H1 (cell line): ENCODE data around the gene UBE2D2. TPM values are rescaled to one million over a fixed set of nuclear protein-coding genes. Genes with fewer than 3 reads are reported as not detected.

Experiments
- CTCF ChIA-PET: fragments of 300-600 bp; sonication (Branson Sonifier 250); formaldehyde crosslinking; loops from one replicate; lab custom pipeline; 2021; ENCODE audit not compliant: partially characterized antibody; lab: Charles Lee
- POLR2A ChIA-PET: fragments of 300-600 bp; sonication (Branson Sonifier 250); formaldehyde crosslinking; loops from one replicate; lab custom pipeline; 2021; ENCODE audit warnings: inconsistent platforms; ENCODE audit not compliant: partially characterized antibody; lab: Charles Lee
- DNase-seq, 2 experiments: peaks; one replicate each; pipeline versions ENCODE4 v3.0.0 to v3.0.0-alpha.2; 2010 to 2022; ENCODE audit warnings: low spot score in 2 of 2, low read depth in 1 of 2, mixed read lengths in 1 of 2
- FAIRE-seq: peaks from 2 replicates; lab custom pipeline; 2011; peaks lifted over from hg19 to GRCh38; lab: Jason Lieb, UNC
- H2AFZ ChIP-seq: 2 replicates; pipeline ENCODE4 v1.8.1; 2012; ENCODE audit warnings: low read length, inconsistent platforms
- H2AK5ac ChIP-seq: 2 replicates; pipeline ENCODE4 v1.6.1; 2013; ENCODE audit warnings: low read depth, low read length
- H2BK120ac ChIP-seq: replicated peaks from 2 replicates; pipeline ENCODE3; 2013; ENCODE audit warnings: low read depth, low read length, inconsistent platforms
- H2BK12ac ChIP-seq: 2 replicates; pipeline ENCODE4 v1.6.1; 2013; ENCODE audit warnings: low read depth, low read length
- H2BK15ac ChIP-seq: 2 replicates; pipeline ENCODE4 v1.6.1; 2013; ENCODE audit warnings: low read length
- H2BK20ac ChIP-seq: 2 replicates; pipeline ENCODE4 v1.6.1; 2013; ENCODE audit warnings: low read length
- H2BK5ac ChIP-seq: 2 replicates; pipeline ENCODE4 v1.6.1; 2013; ENCODE audit warnings: low read depth, low read length
- H3K14ac ChIP-seq: 2 replicates; pipeline ENCODE4 v1.6.1; 2013; ENCODE audit warnings: inconsistent platforms; ENCODE audit not compliant: insufficient read length
- H3K18ac ChIP-seq: 2 replicates; pipeline ENCODE4 v1.6.1; 2013; ENCODE audit warnings: low read length; ENCODE audit errors: extremely low read depth
- H3K23ac ChIP-seq: 2 replicates; pipeline ENCODE4 v1.6.1; 2013; ENCODE audit warnings: inconsistent platforms; ENCODE audit not compliant: insufficient read length
- H3K23me2 ChIP-seq: 2 replicates; pipeline ENCODE4 v1.6.1; 2013; ENCODE audit warnings: low read depth, low read length
- H3K27ac ChIP-seq: 2 replicates; pipeline ENCODE4 v1.6.1; 2011; ENCODE audit warnings: low read depth, low read length, inconsistent platforms
- H3K27me3 ChIP-seq, 4 experiments: replicated peaks in 1 of 4; 1 replicate in 1 of 4; 2 replicates in 3 of 4; pipeline versions ENCODE4 v1.6.1 to v1.8.1; 2011 to 2013; ENCODE audit warnings: low read length in 3 of 4, mild to moderate bottlenecking in 3 of 4, inconsistent platforms in 2 of 4, mixed read lengths in 2 of 4, moderate library complexity in 1 of 4; ENCODE audit not compliant: control insufficient read depth in 3 of 4, insufficient read depth in 3 of 4; ENCODE audit errors: extremely low read depth in 1 of 4
- H3K36me3 ChIP-seq, 4 experiments: 2 replicates each; pipeline versions ENCODE4 v1.6.1 to v1.8.1; 2011 to 2013; ENCODE audit warnings: mild to moderate bottlenecking in 4 of 4, low read length in 3 of 4, moderate library complexity in 2 of 4, control low read depth in 1 of 4, inconsistent platforms in 1 of 4; ENCODE audit not compliant: insufficient read depth in 4 of 4, control insufficient read depth in 2 of 4
- H3K4ac ChIP-seq: replicated peaks from 2 replicates; pipeline ENCODE3; 2013; ENCODE audit warnings: low read length, low read depth, mixed read lengths, inconsistent platforms; ENCODE audit not compliant: insufficient read length
- H3K4me1 ChIP-seq, 4 experiments: replicated peaks in 1 of 4; 1 replicate in 1 of 4; 2 replicates in 3 of 4; pipeline versions ENCODE4 v1.6.1 to v1.8.1; 2011 to 2013; ENCODE audit warnings: low read length in 3 of 4, inconsistent platforms in 2 of 4, mixed read lengths in 1 of 4; ENCODE audit not compliant: insufficient read depth in 4 of 4, control insufficient read depth in 3 of 4
- H3K4me2 ChIP-seq, 2 experiments: 2 replicates each; pipeline versions ENCODE4 v1.6.1 to v1.8.1; 2011 to 2013; ENCODE audit warnings: low read depth in 2 of 2, low read length in 2 of 2, control low read depth in 1 of 2, inconsistent platforms in 1 of 2, mild to moderate bottlenecking in 1 of 2; ENCODE audit not compliant: insufficient read depth in 1 of 2
- H3K4me3 ChIP-seq, 4 experiments: fragments of 200-600, 300-600 bp in 1 of 4; sonication (generic), shearing (Covaris generic), sonication (Bioruptor Twin) in 1 of 4; 2 replicates each; pipeline versions ENCODE4 v1.5.1 to v1.8.1; 2011 to 2016; ENCODE audit warnings: low read length in 4 of 4, low read depth in 3 of 4, control low read depth in 2 of 4, inconsistent platforms in 2 of 4, mild to moderate bottlenecking in 2 of 4, mixed read lengths in 1 of 4, moderate library complexity in 1 of 4; ENCODE audit not compliant: insufficient read depth in 2 of 4; ENCODE audit errors: extremely low read depth in 1 of 4
- H3K56ac ChIP-seq: replicated peaks from 2 replicates; pipeline ENCODE3; 2013; ENCODE audit warnings: low read depth, mild to moderate bottlenecking, mixed read lengths, low read length, inconsistent platforms; ENCODE audit not compliant: insufficient read length
- H3K79me1 ChIP-seq: 2 replicates; pipeline ENCODE4 v1.6.1; 2013; ENCODE audit warnings: low read depth, low read length, control low read depth
- H3K79me2 ChIP-seq, 2 experiments: 2 replicates each; pipeline versions ENCODE4 v1.6.1 to v1.8.1; 2012 to 2013; ENCODE audit warnings: low read length in 2 of 2, mild to moderate bottlenecking in 2 of 2, inconsistent platforms in 1 of 2; ENCODE audit not compliant: insufficient read depth in 2 of 2, control insufficient read depth in 1 of 2
- H3K9ac ChIP-seq, 4 experiments: replicated peaks in 1 of 4; 1 replicate in 1 of 4; 2 replicates in 3 of 4; pipeline versions ENCODE4 v1.6.1 to v1.8.1; 2011 to 2013; ENCODE audit warnings: low read depth in 3 of 4, low read length in 3 of 4, control low read depth in 2 of 4, mild to moderate bottlenecking in 2 of 4, moderate library complexity in 2 of 4, inconsistent platforms in 1 of 4; ENCODE audit errors: extremely low read depth in 1 of 4
- H3K9me3 ChIP-seq, 2 experiments: 2 replicates each; pipeline versions ENCODE4 v1.6.1 to v1.8.1; 2012 to 2013; ENCODE audit warnings: mild to moderate bottlenecking in 2 of 2, moderate library complexity in 2 of 2, control low read depth in 1 of 2, inconsistent platforms in 1 of 2, low read depth in 1 of 2, low read length in 1 of 2, mixed read lengths in 1 of 2; ENCODE audit not compliant: insufficient read depth in 2 of 2
- H4K20me1 ChIP-seq, 2 experiments: replicated peaks in 1 of 2; 2 replicates each; pipeline versions ENCODE3 to v1.8.1; 2011 to 2013; ENCODE audit warnings: inconsistent platforms in 2 of 2, low read length in 2 of 2, mild to moderate bottlenecking in 1 of 2; ENCODE audit not compliant: insufficient read depth in 2 of 2, control insufficient read depth in 1 of 2
- H4K5ac ChIP-seq: 2 replicates; pipeline ENCODE4 v1.6.1; 2013; ENCODE audit warnings: low read length, low read depth, mixed read lengths, inconsistent platforms; ENCODE audit not compliant: insufficient read length
- H4K8ac ChIP-seq: 2 replicates; pipeline ENCODE4 v1.8.0; 2013; ENCODE audit warnings: mild to moderate bottlenecking, moderate library complexity, low read length, inconsistent platforms; ENCODE audit not compliant: insufficient read depth; ENCODE audit errors: extremely low read depth
- H4K91ac ChIP-seq: replicated peaks from 2 replicates; pipeline ENCODE3; 2013; ENCODE audit warnings: low read length, mixed read lengths, inconsistent platforms; ENCODE audit not compliant: insufficient read length
- HDAC6 ChIP-seq: IDR thresholded peaks from one replicate; pipeline ENCODE4 v1.7.1; 2012; ENCODE audit warnings: low read depth, mild to moderate bottlenecking, inconsistent platforms, low read length, moderate library complexity
- ZNF274 ChIP-seq: IDR thresholded peaks from 2 replicates; pipeline ENCODE4 v1.7.0; 2012; ENCODE audit warnings: low read length, borderline replicate concordance; ENCODE audit errors: extremely low read depth
- WGBS, 2 experiments: shearing (Covaris generic) in 1 of 2; methylation state at CpG; one replicate each; pipeline versions ENCODE4 v1.1.6 to v1.1.7; 2013 to 2015; ENCODE audit warnings: low lambda C conversion rate in 2 of 2, mixed read lengths in 2 of 2, inconsistent platforms in 1 of 2, low coverage in 1 of 2, missing lambda C conversion rate in 1 of 2; ENCODE audit not compliant: insufficient replicate concordance in 2 of 2, insufficient coverage in 1 of 2, insufficient read length in 1 of 2; ENCODE audit errors: extremely low coverage in 1 of 2, missing lambda C conversion rate in 1 of 2; 5-methylcytosine and 5-hydroxymethylcytosine counted together
- polyA plus RNA-seq, 7 experiments: library from polyadenylated mRNA; depleted of rRNA in 3 of 7; stranded (reverse) in 5 of 7; unstranded in 2 of 7; fragments of >200 nt in 5 of 7; fragments of 200-250 nt in 2 of 7; gene quantifications; 1 replicate in 5 of 7; 2 replicates in 1 of 7; 4 replicates in 1 of 7; pipeline versions ENCODE4 v1.2.1 to v1.2.3, GENCODE V29; 2011 to 2013; ENCODE audit warnings: missing spikeins in 2 of 7, mixed read lengths in 2 of 7
- total RNA-seq: library from RNA; stranded (reverse); fragmentation: NEBNext Ultra II Directional; extraction: Animal tissue kit (Norgen Biotek cat#: 25700); gene quantifications from 2 replicates; pipeline ENCODE4 v1.2.1, GENCODE V29; 2021

UBE2D2 gene
- total and polyA plus RNA-seq, 2 of the 8 experiments (the other 6 are each of a cell fraction or from before 2014, with no cell fraction given): 66.9 to 203 TPM

GRCh38 chr5:139665626-139666025 lies 104.5 kb downstream of the UBE2D2 start:
- Histone ChIP-seq H3K27ac (no peak overlapping the region), H4K8ac (no peak overlapping the region), H3K23ac (no peak overlapping the region), H3K23me2 (no peaks in the 10 kb centered on the region; the same call in none of the 2 replicates), H3K4me3 (no peak overlapping the region), H3K27me3 (no peaks in the 10 kb centered on the region), H2AK5ac (no peak overlapping the region), H4K91ac (no peak overlapping the region), H3K56ac (no peak overlapping the region), H3K14ac (no peak overlapping the region), H3K4me2 (no peak overlapping the region), H3K4me1 (peaks cover 11 to 59% (median 46%) of the 10 kb centered on the region in 4 experiments), H2AFZ (no peak overlapping the region), H2BK12ac (no peak overlapping the region), H3K18ac (no peak overlapping the region), H3K9me3 (no peaks in the 10 kb centered on the region), H3K79me1 (peaks cover 30% of the 10 kb centered on the region), H2BK5ac (no peak overlapping the region), H4K5ac (no peak overlapping the region), H2BK120ac (no peak overlapping the region), H3K36me3 (no peaks in the 10 kb centered on the region), H4K20me1 (peaks cover 67 to 69% of the 10 kb centered on the region in 2 experiments), H3K79me2 (peaks cover 20 to 96% of the 10 kb centered on the region in 2 experiments), H3K4ac (no peak overlapping the region), H2BK20ac (no peak overlapping the region), H3K9ac (no peak overlapping the region), H2BK15ac (no peak overlapping the region)
- WGBS, 2 experiments: 93% methylated on average over 11 of the region's 11 CpGs; no CpG with 5 or more reads in 1 of the 2 experiments
- FAIRE-seq: no peak
- DNase-seq: no peak
- ChIA-PET CTCF (interaction anchor here (1.1 to 17.2 kb wide), 9 partner anchors 13 to 102 kb away, joined by 3 to 171 read pairs (median 9); no protein-coding TSS in a partner anchor), POLR2A (interaction anchor here (1.2 to 2.5 kb wide), 8 partner anchors 11 to 31 kb away, joined by 3 to 13 read pairs (median 5); partner anchors contain the start of gene CXXC5)
- TF ChIP-seq HDAC6 (no peak), ZNF274 (no peak)
